Suprapubic skin (tissue), 4 donors: ENCODE results near the gene HEATR5A.

Experiments used
- EP300 ChIP-seq: sonication (generic); formaldehyde crosslinking; IDR thresholded peaks from one replicate; pipeline ENCODE4 v1.6.1; 2017; ENCODE audit warnings: antibody characterized with exemption
- POLR2A ChIP-seq, 2 donors: fragments of 450-650 bp; IDR thresholded peaks; one replicate each; pipeline ENCODE4 v1.6.1; 2017; ENCODE audit warnings: antibody characterized with exemption in 2 of 2, mild to moderate bottlenecking in 2 of 2, moderate library complexity in 2 of 2
- POLR2AphosphoS5 ChIP-seq, 3 donors: sonication (generic); formaldehyde crosslinking; IDR thresholded peaks; one replicate each; pipeline ENCODE4 v1.6.1; 2017; ENCODE audit warnings: antibody characterized with exemption in 3 of 3
- TF ChIP-seq, protein P1 (sequence below), 2 donors: fragments of 200-600 bp in 1 of 2; fragments of 450-650 bp in 1 of 2; sonication (generic) in 1 of 2; IDR thresholded peaks; one replicate each; pipeline ENCODE4 v1.5.1; 2016 to 2019; ENCODE audit warnings: antibody characterized with exemption in 2 of 2, mild to moderate bottlenecking in 1 of 2, moderate library complexity in 1 of 2

DNA sequence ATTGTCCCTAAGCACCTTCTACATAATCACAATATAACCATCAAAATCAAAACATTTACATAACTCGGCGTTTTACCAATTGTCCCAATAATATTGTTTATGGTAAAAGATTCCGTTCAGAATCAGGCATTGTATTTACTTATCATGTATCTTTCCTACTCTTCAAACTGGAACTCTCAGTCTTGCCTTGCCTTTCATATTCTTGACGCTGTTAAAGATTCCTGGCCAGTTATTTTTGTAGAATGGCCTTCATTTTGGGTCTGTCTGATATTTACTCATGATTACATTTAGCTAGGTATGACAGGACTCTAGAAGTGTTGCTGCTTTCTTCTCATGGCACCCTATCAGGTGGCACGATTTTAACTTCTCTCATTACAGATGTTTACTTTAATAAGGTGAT is 850 bp upstream of the HEATR5A start:
- TF ChIP-seq POLR2A (IDR thresholded peaks at IDR 0.05) (no peak), EP300 (no peak), POLR2AphosphoS5 (IDR thresholded peaks at IDR 0.05) (no peak)
- TF ChIP-seq, protein P1, sequence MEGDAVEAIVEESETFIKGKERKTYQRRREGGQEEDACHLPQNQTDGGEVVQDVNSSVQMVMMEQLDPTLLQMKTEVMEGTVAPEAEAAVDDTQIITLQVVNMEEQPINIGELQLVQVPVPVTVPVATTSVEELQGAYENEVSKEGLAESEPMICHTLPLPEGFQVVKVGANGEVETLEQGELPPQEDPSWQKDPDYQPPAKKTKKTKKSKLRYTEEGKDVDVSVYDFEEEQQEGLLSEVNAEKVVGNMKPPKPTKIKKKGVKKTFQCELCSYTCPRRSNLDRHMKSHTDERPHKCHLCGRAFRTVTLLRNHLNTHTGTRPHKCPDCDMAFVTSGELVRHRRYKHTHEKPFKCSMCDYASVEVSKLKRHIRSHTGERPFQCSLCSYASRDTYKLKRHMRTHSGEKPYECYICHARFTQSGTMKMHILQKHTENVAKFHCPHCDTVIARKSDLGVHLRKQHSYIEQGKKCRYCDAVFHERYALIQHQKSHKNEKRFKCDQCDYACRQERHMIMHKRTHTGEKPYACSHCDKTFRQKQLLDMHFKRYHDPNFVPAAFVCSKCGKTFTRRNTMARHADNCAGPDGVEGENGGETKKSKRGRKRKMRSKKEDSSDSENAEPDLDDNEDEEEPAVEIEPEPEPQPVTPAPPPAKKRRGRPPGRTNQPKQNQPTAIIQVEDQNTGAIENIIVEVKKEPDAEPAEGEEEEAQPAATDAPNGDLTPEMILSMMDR (IDR thresholded peaks at IDR 0.05) = no peak
